H1 (cell line): Measurements from ENCODE around the gene CNTNAP1. TPM values are rescaled to one million over a fixed set of nuclear protein-coding genes. Genes with fewer than 3 reads are reported as not detected.

Experiments used
- ASH2L ChIP-seq: fragments of 200-600, 300-600 bp; sonication (generic); IDR thresholded peaks from one replicate; pipeline ENCODE4 v1.7.1; 2017; ENCODE audit warnings: low read length
- BACH1 ChIP-seq: IDR thresholded peaks from 2 replicates; pipeline ENCODE4 v1.6.1; 2012; ENCODE audit warnings: low read length, improper control_type of control experiment
- BRCA1 ChIP-seq: IDR thresholded peaks from 2 replicates; pipeline ENCODE4 v1.6.1; 2012; ENCODE audit warnings: low read depth, low read length, improper control_type of control experiment
- CBX5 ChIP-seq: fragments of 300-800, 300-1000 bp; sonication (generic); IDR thresholded peaks from 2 replicates; pipeline ENCODE4 v1.7.1; 2016; ENCODE audit warnings: antibody characterized with exemption, low read length, low read depth
- EGR1 ChIP-seq: IDR thresholded peaks from 2 replicates; pipeline ENCODE4 v1.6.1; 2011; ENCODE audit warnings: low read depth, low read length, borderline replicate concordance
- GABPA ChIP-seq: IDR thresholded peaks from 2 replicates; pipeline ENCODE4 v1.6.1; 2011; ENCODE audit warnings: mild to moderate bottlenecking, low read length, moderate library complexity, borderline replicate concordance; ENCODE audit not compliant: insufficient read depth
- HDAC2 ChIP-seq, 2 experiments: fragments of 300-600 bp in 1 of 2; sonication (generic) in 1 of 2; IDR thresholded peaks; 2 replicates each; pipeline ENCODE4 v1.6.1; 2011 to 2012; ENCODE audit warnings: low read depth in 2 of 2, low read length in 2 of 2, mild to moderate bottlenecking in 2 of 2, moderate library complexity in 2 of 2, borderline replicate concordance in 1 of 2, inconsistent platforms in 1 of 2
- HDAC6 ChIP-seq: IDR thresholded peaks from one replicate; pipeline ENCODE4 v1.7.1; 2012; ENCODE audit warnings: low read depth, mild to moderate bottlenecking, inconsistent platforms, low read length, moderate library complexity
- KDM1A ChIP-seq: fragments of 200-600, 300-600 bp; sonication (generic); IDR thresholded peaks from 2 replicates; pipeline ENCODE4 v1.7.1; 2016; ENCODE audit warnings: mild to moderate bottlenecking, low read length, borderline replicate concordance
- NANOG ChIP-seq: IDR thresholded peaks from 2 replicates; pipeline ENCODE4 v1.6.1; 2011; ENCODE audit warnings: low read length, low read depth, mild to moderate bottlenecking, inconsistent platforms; ENCODE audit not compliant: insufficient read depth, poor library complexity, severe bottlenecking
- PHF8 ChIP-seq: fragments of 200-600 bp; sonication (generic); conservative IDR thresholded peaks from 2 replicates; pipeline ENCODE4 v1.7.1; 2012; ENCODE audit warnings: low read depth, mild to moderate bottlenecking, inconsistent platforms, low read length, moderate library complexity
- RFX5 ChIP-seq: IDR thresholded peaks from 2 replicates; pipeline ENCODE4 v1.6.1; 2011; ENCODE audit warnings: low read depth, low read length, improper control_type of control experiment, borderline replicate concordance
- RNF2 ChIP-seq: fragments of 200-900, 300-1000 bp; sonication (generic); IDR thresholded peaks from 2 replicates; pipeline ENCODE4 v1.7.1; 2016; ENCODE audit warnings: borderline replicate concordance, low read depth, mild to moderate bottlenecking, antibody characterized with exemption, low read length; ENCODE audit not compliant: poor library complexity, severe bottlenecking; ENCODE audit errors: missing control alignments
- SAP30 ChIP-seq: fragments of 300-600 bp; sonication (generic); IDR thresholded peaks from 2 replicates; pipeline ENCODE4 v1.7.1; 2012; ENCODE audit warnings: low read length, moderate library complexity, mild to moderate bottlenecking, inconsistent platforms; ENCODE audit not compliant: insufficient read depth, insufficient replicate concordance
- SIRT6 ChIP-seq: IDR thresholded peaks from one replicate; pipeline ENCODE4 v1.7.1; 2012; ENCODE audit warnings: low read length, inconsistent platforms
- SP2 ChIP-seq: IDR thresholded peaks from 2 replicates; pipeline ENCODE4 v1.6.1; 2012; ENCODE audit warnings: mild to moderate bottlenecking, low read length, inconsistent platforms
- SRF ChIP-seq: IDR thresholded peaks from 2 replicates; pipeline ENCODE4 v1.6.1; 2011; ENCODE audit warnings: mild to moderate bottlenecking, low read depth, low read length, moderate library complexity
- TAF1 ChIP-seq: IDR thresholded peaks from 2 replicates; pipeline ENCODE4 v1.6.1; 2011; ENCODE audit warnings: mild to moderate bottlenecking, low read depth, low read length
- polyA plus RNA-seq, 7 experiments: library from polyadenylated mRNA; depleted of rRNA in 3 of 7; stranded (reverse) in 5 of 7; unstranded in 2 of 7; fragments of >200 nt in 5 of 7; fragments of 200-250 nt in 2 of 7; gene quantifications; 1 replicate in 5 of 7; 2 replicates in 1 of 7; 4 replicates in 1 of 7; pipeline versions ENCODE4 v1.2.1 to v1.2.3, GENCODE V29; 2011 to 2013; ENCODE audit warnings: missing spikeins in 2 of 7, mixed read lengths in 2 of 7
- total RNA-seq: library from RNA; stranded (reverse); fragmentation: NEBNext Ultra II Directional; extraction: Animal tissue kit (Norgen Biotek cat#: 25700); gene quantifications from 2 replicates; pipeline ENCODE4 v1.2.1, GENCODE V29; 2021

The CNTNAP1 gene
- total and polyA plus RNA-seq, 2 of the 8 experiments (the other 6 are each of a cell fraction or from before 2014, with no cell fraction given): 4.7 to 10.0 TPM

DNA sequence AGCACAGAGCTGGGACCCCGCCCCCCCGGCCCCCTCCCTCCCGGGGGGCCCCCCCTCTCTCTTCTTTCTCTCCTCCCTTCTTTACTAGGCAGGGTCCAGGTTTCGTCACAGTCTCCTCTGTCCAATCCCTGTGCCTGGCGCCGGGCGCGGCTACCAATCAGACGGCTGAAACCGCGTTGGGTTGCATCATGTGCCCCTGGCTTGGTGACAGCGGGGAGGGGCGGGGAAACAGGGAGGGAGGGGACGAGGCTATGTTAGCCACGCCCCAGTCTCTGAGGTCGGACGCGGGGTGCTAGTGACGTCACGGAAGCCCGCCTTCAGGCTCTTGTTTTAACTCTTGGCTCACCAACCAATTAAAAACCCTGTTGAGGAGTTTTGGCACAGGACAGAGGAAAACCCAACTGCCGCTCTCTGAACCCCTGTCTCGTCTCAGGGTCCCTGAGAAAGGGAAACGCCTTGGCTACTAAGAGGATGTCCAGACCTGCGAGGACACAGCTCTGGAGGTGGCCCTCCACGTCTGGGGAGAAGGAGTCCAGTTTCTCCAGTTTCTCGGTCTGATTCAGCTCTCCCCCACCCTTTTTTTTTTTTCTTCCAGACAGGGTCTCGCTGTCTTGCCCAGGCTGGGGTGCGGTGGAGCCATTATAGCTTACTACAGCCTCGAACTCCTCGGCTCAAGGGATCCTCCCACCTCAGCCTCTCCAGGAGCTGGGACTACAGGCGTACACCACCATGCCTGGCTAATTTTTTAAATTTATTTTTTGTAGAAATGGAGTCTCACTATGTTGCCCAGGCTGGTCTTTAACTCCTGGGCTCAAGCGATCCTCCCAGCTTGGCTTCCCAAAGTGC is 5.1 kb upstream of the CNTNAP1 start (continued):
- TF ChIP-seq RNF2: no peak
- no peak for TF ChIP-seq BRCA1
- TF ChIP-seq SIRT6: no peak
- no peak for TF ChIP-seq PHF8
- no peak for TF ChIP-seq SRF
- no peak for TF ChIP-seq EGR1
- TF ChIP-seq GABPA: no peak
- TF ChIP-seq BACH1: no peak
- peak in 1 of 2 experiments; percentile 12; a peak in 1 of 4 replicates for TF ChIP-seq HDAC2 (IDR thresholded peaks at IDR 0.05; ENCODE audit: borderline replicate concordance in 1 of 2, low read depth in 2 of 2, low read length in 2 of 2)
- TF ChIP-seq KDM1A: peak; percentile 69; the same call in 1 of the 2 replicates
- no peak for TF ChIP-seq NANOG
- TF ChIP-seq RFX5: peak; percentile 17; the same call in 1 of the 2 replicates
- peak; percentile 13; the same call in 1 of the 2 replicates for TF ChIP-seq SP2
- no peak for TF ChIP-seq HDAC6
- peak; percentile 20; the same call in 1 of the 2 replicates for TF ChIP-seq TAF1
- TF ChIP-seq ASH2L: no peak
- no peak for TF ChIP-seq CBX5
- no peak for TF ChIP-seq SAP30
